ENCODE data around the gene MAX. TPM values are rescaled to one million over a fixed set of nuclear protein-coding genes. Genes with fewer than 3 reads are reported as not detected.

The MAX gene
- total RNA-seq, 3 donors from 2014 or later = 129 to 153 (median 147) TPM

- intact Hi-C loops (cut with DNase I, micrococcal nuclease) = no loop called here
- DNase-seq (no peak), ATAC-seq (no peak)
- H3K4me1 ChIP-seq (ENCODE audit: low read depth) = peaks cover 42% of the 10 kb centered on the region
- H3K4me3 ChIP-seq = no peak overlapping the region
- no peaks in the 10 kb centered on the region for H3K36me3 ChIP-seq (ENCODE audit: low read depth)
- H3K9me3 ChIP-seq = no peaks in the 10 kb centered on the region
- TF ChIP-seq CTCF (IDR thresholded peaks at IDR 0.05) = no peak
These were observed 27.7 kb downstream of the MAX start for GRCh38 chr14:65074449-65075150.

DNA sequence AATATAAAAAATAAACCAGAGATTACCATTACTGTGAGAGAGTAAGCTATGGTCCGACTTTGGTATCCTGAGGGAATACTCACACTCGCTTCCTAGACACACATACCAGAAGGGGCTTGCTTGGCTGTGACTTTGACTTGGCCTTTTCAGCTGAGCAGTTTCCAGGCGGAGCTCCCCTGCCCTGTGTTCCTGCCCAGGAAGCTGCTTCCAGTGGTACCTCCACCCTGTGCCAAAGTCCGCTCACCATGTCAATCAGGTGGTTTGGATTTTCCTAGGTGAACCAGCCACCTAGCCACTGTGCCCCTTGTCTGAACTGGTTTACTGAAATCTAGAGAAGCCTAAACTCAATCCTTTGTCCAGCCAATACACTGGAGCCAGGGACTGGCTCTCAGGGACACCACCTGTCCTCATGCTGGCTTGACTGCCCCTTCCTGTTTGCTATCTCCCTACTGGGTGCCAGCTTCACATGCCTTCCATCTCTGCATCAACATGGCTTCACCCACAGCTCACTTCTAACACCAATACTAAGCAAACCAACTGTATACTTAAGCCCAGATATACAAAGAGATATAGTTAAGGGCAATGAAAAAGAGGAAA lies 28.6 kb downstream of the MAX start:
- DNase-seq (peak; percentile 81 to 86 (median 83)), ATAC-seq (peak; percentile 79)
- Histone ChIP-seq H3K36me3 (ENCODE audit: low read depth) (no peaks in the 10 kb centered on the region), H3K9me3 (no peaks in the 10 kb centered on the region), H3K4me1 (ENCODE audit: low read depth) (peaks cover 47% of the 10 kb centered on the region), H3K4me3 (no peak overlapping the region)
- TF ChIP-seq CTCF (IDR thresholded peaks at IDR 0.05) = no peak
- intact Hi-C loops (cut with DNase I, micrococcal nuclease) = no loop called here

GRCh38 chr14:65072937-65073336 lies 29.4 kb downstream of the MAX start:
- Histone ChIP-seq H3K4me3 (no peak overlapping the region), H3K9me3 (no peaks in the 10 kb centered on the region), H3K4me1 (ENCODE audit: low read depth) (peaks cover 47% of the 10 kb centered on the region), H3K36me3 (ENCODE audit: low read depth) (no peaks in the 10 kb centered on the region)
- no peak for TF ChIP-seq CTCF (IDR thresholded peaks at IDR 0.05)
- peak; percentile 37 for ATAC-seq
- DNase-seq = peak in 1 of 3 donors; percentile 30
- intact Hi-C loops (cut with DNase I, micrococcal nuclease) = no loop called here

DNA sequence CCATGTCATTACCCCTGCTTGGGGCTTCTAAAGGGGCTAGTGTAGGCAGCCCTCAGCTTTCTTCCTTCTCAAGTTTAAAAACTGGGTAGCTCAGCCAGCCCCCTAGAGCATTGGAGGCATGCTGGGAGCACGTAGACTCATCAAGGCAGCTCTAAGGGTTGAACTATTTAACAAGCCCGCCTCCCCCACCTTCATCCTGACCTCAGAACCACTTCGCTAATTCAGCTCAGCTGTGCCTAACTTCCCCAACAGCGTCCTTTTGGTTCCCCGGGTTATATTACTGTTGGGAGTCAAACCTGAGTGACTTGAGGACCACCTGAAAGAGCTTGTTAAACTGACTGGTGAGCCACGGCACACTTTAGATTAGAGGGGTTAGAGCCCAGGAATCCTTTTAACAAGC lies 30.1 kb downstream of the MAX start:
- no peak for DNase-seq
- no peak for ATAC-seq
- peaks cover 47% of the 10 kb centered on the region for H3K4me1 ChIP-seq (ENCODE audit: low read depth)
- no peak for TF ChIP-seq CTCF (IDR thresholded peaks at IDR 0.05)
- no peaks in the 10 kb centered on the region for H3K36me3 ChIP-seq (ENCODE audit: low read depth)
- intact Hi-C loops (cut with DNase I, micrococcal nuclease) = no loop called here
- H3K4me3 ChIP-seq = no peak overlapping the region
- H3K9me3 ChIP-seq = no peaks in the 10 kb centered on the region

DNA sequence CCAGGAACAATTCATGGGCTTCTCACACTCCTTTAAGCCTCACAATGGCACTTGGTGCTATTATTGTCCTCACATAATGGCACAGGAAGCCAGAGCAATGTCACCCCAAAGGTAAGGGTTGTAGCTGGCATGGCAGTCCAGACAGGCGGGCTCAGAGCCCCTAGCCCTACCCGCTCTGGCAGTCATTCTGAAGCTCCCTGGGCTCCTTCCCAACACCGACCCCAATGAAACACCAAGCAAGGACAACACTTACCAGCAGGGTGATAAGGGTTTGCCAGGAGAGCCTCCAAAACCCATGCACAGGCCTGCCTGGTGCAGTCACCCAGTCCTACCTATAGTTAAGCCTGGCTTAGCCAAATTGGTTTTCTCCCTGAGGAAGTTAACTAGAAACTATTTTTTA lies 30.8 kb downstream of the MAX start:
- no peak for TF ChIP-seq CTCF (IDR thresholded peaks at IDR 0.05)
- H3K36me3 ChIP-seq (ENCODE audit: low read depth) = no peaks in the 10 kb centered on the region
- no peaks in the 10 kb centered on the region for H3K9me3 ChIP-seq
- intact Hi-C loops (cut with DNase I, micrococcal nuclease) = no loop called here
- ATAC-seq (no peak), DNase-seq (no peak)
- no peak overlapping the region for H3K4me3 ChIP-seq
- peaks cover 47% of the 10 kb centered on the region for H3K4me1 ChIP-seq (ENCODE audit: low read depth)
